A172 (cell line): Measurements from ENCODE around the gene THADA. TPM values are rescaled to one million over a fixed set of nuclear protein-coding genes. Genes with fewer than 3 reads are reported as not detected.
"Not testable (repeated sequence)": the region's sequence is repeated elsewhere in the genome, so short reads cannot be mapped to it uniquely, and the experiment has no call there.

Experiments used
- DNase-seq: peaks from one replicate; pipeline ENCODE4 v3.0.0-alpha.2; 2015; ENCODE audit warnings: low spot score
- total RNA-seq: library from RNA; depleted of rRNA; stranded (reverse); fragments of >200 nt; shearing (Covaris generic); gene quantifications from 2 replicates; pipeline ENCODE4 v1.2.3, GENCODE V29; 2014

The THADA gene
- total RNA-seq, 1 experiment from 2014 or later, result 19.7 TPM

DNA sequence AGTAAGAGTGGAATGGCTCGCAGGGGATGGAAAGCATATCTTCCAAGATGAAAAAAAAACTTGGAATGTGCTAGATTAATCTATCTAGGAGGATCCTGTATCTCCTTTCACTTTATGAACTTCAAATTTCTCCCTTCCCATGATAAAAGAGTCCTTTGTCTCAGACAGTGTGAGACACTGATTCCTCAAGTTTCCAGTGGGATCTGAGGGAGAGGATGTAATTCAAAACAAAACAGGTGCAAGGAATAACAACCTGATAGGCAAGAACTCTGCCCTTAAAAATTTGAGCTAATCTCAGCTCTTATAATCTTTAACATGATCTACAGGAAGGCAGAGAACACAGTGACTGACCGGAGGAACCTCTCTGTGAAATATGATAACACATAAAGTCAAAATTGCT lies 207.5 kb downstream of the THADA start:
- DNase-seq, result no peak

DNA sequence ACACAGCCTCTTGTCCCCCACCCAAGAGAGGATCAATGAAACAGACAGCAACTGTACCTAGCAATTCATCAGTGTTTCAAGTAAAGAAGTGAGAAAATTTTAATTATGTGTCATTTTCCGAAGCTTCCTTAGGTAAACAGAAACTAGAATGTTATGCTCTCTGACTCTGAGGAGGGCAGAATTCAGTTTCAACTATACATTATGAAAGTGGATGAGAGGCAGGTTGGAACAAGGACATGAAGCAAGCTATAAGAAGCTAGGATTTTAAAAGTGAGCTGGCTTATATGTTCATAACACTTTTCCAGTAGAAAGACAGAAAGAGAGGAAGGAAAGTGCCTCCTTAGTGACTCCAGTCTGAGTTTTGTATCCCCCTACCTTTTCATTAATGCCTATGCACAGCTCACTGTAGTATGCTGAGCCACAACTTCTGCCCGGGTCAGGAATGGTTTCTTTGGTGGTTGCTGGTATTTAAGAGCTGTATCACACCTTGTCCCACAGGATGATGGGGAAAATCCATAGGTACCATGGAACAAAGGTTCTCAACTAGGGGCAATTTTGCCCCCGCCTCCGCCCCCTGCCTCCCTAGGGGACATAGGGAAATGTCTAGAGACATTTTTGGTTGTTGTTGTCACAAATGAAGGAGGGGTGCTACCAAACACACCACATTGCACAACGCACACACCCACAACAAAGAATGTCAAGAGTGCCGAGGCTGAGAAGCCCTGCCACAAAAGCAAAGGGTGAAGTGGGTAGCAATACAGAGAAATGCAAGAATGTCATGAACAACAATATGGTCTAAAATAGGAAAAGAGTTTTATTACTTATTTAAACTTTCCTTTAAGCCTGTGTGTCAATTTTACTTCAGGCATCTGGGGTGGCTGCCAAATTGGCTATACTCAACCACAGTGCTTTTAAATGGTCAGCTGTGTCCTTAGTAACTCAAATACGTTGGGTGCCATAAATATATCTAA lies 208.5 kb downstream of the THADA start:
- no peak for DNase-seq

DNA sequence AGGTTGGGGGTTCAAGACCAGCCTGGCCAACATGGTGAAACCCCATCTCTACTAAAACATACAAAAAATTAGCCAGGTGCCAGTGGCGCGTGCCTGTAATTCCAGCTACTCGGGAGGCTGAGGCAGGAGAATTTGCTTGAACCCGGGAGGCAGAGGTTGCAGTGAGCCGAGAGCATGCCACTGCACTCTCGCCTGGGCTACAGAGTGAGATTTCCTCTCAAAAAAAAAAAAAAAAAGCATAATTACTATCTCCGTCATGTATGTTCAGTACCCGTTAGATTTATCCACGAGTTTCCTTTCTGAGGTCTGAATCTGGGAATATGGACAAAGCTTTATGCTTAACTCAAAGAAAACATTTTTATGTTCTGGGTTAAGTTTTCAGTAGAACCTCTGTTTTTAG lies 209.2 kb downstream of the THADA start:
- DNase-seq, result not testable (repeated sequence)

DNA sequence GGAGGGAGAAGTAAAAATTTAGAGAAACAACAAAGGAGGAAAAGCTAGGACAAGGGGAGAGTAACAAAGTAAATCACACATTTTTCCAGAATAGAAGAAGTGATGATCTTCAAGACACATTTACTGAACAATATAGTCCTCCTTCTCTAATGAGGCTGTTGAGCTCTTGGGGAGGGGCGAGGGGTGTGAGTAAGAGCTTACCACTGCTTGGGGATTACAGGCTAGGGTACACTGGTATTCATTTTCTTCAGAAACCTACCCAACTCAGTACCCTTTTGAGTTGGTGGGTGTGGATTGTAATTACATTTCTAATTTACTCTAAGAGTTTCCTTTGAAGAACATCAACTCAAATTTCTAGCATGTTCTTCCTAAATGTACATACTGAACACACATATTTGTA lies 211.7 kb downstream of the THADA start:
- no peak for DNase-seq

DNA sequence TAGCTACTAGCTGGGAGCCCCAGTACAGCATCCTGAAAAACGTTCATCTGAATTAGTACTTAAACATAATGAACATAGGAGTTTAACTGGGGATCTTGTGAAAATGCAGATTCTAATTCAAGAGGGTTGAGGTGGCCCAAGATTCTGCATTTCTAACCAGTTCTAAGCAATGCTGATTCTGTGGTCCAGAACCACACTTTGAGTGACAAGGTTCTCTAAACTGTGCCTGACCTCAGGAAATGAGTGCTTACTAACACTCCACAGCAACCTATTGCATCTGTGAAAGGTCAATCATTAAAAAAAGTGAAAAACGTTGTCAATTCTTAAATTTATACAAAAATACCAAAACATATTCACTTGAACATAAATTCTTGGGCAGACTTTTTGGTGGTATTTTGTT lies 212.3 kb downstream of the THADA start:
- no peak for DNase-seq

DNA sequence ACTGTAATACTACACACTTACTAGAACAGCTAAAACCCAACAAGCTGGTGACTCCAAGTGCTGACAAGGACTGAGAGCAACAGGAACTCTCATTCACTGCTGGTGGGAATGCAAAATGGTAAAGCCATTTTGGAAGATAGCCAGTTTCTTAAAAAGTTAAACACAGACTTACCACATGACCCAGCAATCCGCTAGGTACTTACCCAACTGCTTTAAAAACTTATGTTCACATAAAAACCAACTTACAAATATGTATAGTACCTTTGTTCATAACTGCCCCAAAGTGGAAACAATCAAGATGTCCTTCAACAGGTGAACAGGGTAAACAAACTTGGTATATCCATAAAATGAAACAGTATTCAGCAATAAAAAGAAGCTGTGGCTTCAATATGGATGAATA lies 216.3 kb downstream of the THADA start:
- DNase-seq, result no peak

GRCh38 chr2:43377327-43377726 lies 218.5 kb downstream of the THADA start:
- no peak for DNase-seq

GRCh38 chr2:43376523-43377198 lies 219.2 kb downstream of the THADA start:
- no peak for DNase-seq

- no peak for DNase-seq
Measured at GRCh38 chr2:43375746-43376522, 219.9 kb downstream of the THADA start.

- DNase-seq, result no peak
Measured at GRCh38 chr2:43372416-43373081, 223.3 kb downstream of the THADA start.

DNA sequence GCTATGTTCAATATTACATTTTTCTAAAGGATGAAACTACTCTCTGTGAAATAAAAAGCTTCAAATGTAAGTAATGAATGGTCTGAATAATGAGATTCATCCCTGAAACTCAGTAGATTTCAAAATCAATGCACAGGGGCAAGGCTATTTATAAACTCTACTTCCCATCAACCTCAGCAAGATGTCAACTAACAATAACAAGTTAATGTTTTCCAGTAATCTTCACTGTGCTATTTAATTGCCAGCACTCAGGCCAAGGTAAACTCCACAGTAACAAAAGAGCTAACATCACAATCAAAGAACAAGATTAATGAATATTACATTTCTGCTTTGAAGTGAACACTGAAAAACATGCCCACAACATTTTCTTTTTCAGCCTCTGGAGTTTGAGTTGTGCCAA lies 225.1 kb downstream of the THADA start:
- no peak for DNase-seq

- DNase-seq, result no peak
Measured at GRCh38 chr2:43370146-43370545, 225.7 kb downstream of the THADA start.

- no peak for DNase-seq
Measured at GRCh38 chr2:43368483-43369385, 227.1 kb downstream of the THADA start.

DNA sequence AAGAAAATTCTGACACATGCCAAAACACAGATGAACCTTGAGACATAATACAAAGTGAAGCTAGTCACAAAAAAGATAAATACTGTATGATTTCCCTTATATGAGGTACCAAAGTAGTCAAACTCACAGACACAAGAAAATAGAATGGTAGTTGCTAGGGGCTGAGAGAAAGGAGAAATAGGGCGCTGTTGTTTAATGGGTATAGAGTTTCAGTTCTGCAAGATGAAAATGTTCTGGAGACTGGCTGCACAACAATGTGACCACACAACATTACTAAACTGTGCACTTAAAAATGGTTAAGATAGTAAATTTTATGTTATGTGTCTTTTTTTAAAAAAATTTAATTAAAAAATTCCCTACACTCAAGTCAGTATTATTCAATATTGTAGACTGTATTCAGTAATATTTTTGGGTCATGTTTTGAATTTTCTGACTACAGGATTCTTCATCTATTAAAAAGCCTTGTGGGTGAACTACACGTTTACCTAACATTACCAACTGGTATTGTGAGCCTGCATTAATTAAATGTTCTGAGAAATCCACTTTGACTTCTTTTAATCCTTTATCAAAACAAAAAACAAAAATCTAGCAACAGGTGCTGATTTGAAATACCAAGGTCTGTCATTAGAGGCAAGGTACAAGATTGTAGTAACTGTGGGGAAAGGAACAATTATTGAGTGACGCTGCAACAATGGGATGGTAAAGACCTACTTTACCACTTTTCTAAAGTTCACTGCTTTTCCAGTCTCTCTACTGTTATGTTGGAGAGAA lies 228.6 kb downstream of the THADA start:
- DNase-seq, result no peak

DNA sequence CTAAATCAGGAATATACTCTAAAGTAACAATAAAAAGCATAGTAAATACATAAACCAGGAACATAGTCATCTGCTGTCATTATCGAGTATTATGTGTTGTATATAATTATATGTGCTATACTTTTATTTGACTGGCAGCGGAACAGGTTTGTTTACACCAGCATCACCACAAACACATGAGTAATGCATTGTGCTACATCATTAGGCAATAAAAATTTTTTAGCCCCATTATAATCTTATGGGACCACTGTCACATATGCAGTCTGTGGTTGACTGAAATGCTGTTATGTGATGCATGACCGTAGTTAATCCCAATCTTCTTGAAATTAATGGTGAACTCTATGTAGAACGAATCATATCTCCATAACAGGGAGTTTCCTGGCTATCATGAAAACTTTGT lies 232.7 kb downstream of the THADA start:
- DNase-seq, result no peak

GRCh38 chr2:43361286-43361685 lies 234.6 kb downstream of the THADA start:
- DNase-seq, result no peak

GRCh38 chr2:43360137-43360536 lies 235.7 kb downstream of the THADA start:
- no peak for DNase-seq

GRCh38 chr2:43358410-43359201 lies 237.2 kb downstream of the THADA start:
- DNase-seq, result no peak

GRCh38 chr2:43356774-43357173 lies 239.1 kb downstream of the THADA start:
- no peak for DNase-seq
